SK-N-MC (cell line): Measurements from ENCODE around the gene RAG2.
"Not testable (repeated sequence)": the region's sequence is repeated elsewhere in the genome, so short reads cannot be mapped to it uniquely, and the experiment has no call there.

ENCODE experiments used
- DNase-seq: peaks from one replicate; pipeline ENCODE4 v3.0.0-alpha.2; 2011; ENCODE audit warnings: low read depth, low spot score
- H3K27ac ChIP-seq: fragments of 200-600 bp; sonication (generic); 2 replicates; pipeline ENCODE4 v1.5.1; 2016; ENCODE audit warnings: mixed run types
- H3K36me3 ChIP-seq: fragments of 200-600 bp; sonication (generic); 2 replicates; pipeline ENCODE4 v1.6.1; 2017; ENCODE audit warnings: antibody characterized with exemption, low read length, mixed read lengths; ENCODE audit not compliant: insufficient read depth
- H3K4me3 ChIP-seq: fragments of 200-600 bp; sonication (generic); 2 replicates; pipeline ENCODE4 v1.5.1; 2016
- H3K9ac ChIP-seq: fragments of 200-600 bp; sonication (generic); 2 replicates; pipeline ENCODE4 v1.8.0; 2017; ENCODE audit warnings: mixed run types, mixed read lengths; ENCODE audit not compliant: insufficient read length
- H3K9me3 ChIP-seq: fragments of 200-600 bp; sonication (generic); 2 replicates; pipeline ENCODE4 v1.6.1; 2017; ENCODE audit warnings: low read depth, mild to moderate bottlenecking, antibody characterized with exemption, low read length, moderate library complexity, mixed read lengths
- EZH2 ChIP-seq: fragments of 200-600 bp; sonication (generic); IDR thresholded peaks from one replicate; pipeline ENCODE4 v1.6.1; 2017; ENCODE audit warnings: antibody characterized with exemption
- FOXP2 ChIP-seq: optimal IDR thresholded peaks from 2 replicates; pipeline ENCODE3; 2011; ENCODE audit warnings: mild to moderate bottlenecking, moderate library complexity; ENCODE audit not compliant: insufficient read depth; ENCODE audit errors: extremely low read length, control extremely low read depth
- POLR2AphosphoS5 ChIP-seq: IDR thresholded peaks from 2 replicates; pipeline ENCODE4 v1.6.1; 2012; ENCODE audit warnings: mild to moderate bottlenecking, low read depth, low read length, borderline replicate concordance

RAG2 gene

GRCh38 chr11:36566407-36567053, 31.5 kb downstream of the RAG2 start:
- H3K4me3 ChIP-seq, result no peak overlapping the region
- TF ChIP-seq FOXP2 (no peak), EZH2 (no peak), POLR2AphosphoS5 (no peak)
- H3K36me3 ChIP-seq, result no peaks in the 10 kb centered on the region
- no peak for DNase-seq
- no peak overlapping the region for H3K9ac ChIP-seq
- no peak overlapping the region for H3K27ac ChIP-seq
- H3K9me3 ChIP-seq, result no peaks in the 10 kb centered on the region

GRCh38 chr11:36565031-36565610, 32.9 kb downstream of the RAG2 start:
- H3K4me3 ChIP-seq, result no peak overlapping the region; the same call in 1 of the 2 replicates
- TF ChIP-seq EZH2, result no peak
- TF ChIP-seq POLR2AphosphoS5, result no peak
- TF ChIP-seq FOXP2, result no peak
- DNase-seq, result no peak
- H3K27ac ChIP-seq, result no peak overlapping the region
- H3K9ac ChIP-seq, result no peak overlapping the region
- no peaks in the 10 kb centered on the region for H3K36me3 ChIP-seq
- H3K9me3 ChIP-seq, result no peaks in the 10 kb centered on the region

GRCh38 chr11:36564376-36565030, 33.5 kb downstream of the RAG2 start:
- peak overlapping the region; percentile 23; the same call in 1 of the 2 replicates for H3K4me3 ChIP-seq
- TF ChIP-seq POLR2AphosphoS5 (no peak), FOXP2 (no peak), EZH2 (no peak)
- no peaks in the 10 kb centered on the region for H3K9me3 ChIP-seq
- DNase-seq, result peak; percentile 57
- H3K27ac ChIP-seq, result no peak overlapping the region
- H3K36me3 ChIP-seq, result no peaks in the 10 kb centered on the region
- H3K9ac ChIP-seq, result no peak overlapping the region

GRCh38 chr11:36558571-36559413, 39.2 kb downstream of the RAG2 start:
- Histone ChIP-seq H3K9ac (no peak overlapping the region), H3K36me3 (no peaks in the 10 kb centered on the region), H3K9me3 (no peaks in the 10 kb centered on the region), H3K4me3 (no peak overlapping the region), H3K27ac (no peak overlapping the region)
- no peak for DNase-seq
- TF ChIP-seq EZH2, result no peak
- no peak for TF ChIP-seq POLR2AphosphoS5
- no peak for TF ChIP-seq FOXP2

GRCh38 chr11:36557991-36558390, 40.0 kb downstream of the RAG2 start:
- H3K36me3 ChIP-seq, result no peaks in the 10 kb centered on the region
- no peak overlapping the region for H3K4me3 ChIP-seq
- no peak for DNase-seq
- H3K9me3 ChIP-seq, result no peaks in the 10 kb centered on the region
- TF ChIP-seq EZH2, result no peak
- no peak for TF ChIP-seq FOXP2
- TF ChIP-seq POLR2AphosphoS5, result no peak
- no peak overlapping the region for H3K9ac ChIP-seq
- no peak overlapping the region for H3K27ac ChIP-seq

GRCh38 chr11:36557390-36557789, 40.6 kb downstream of the RAG2 start:
- H3K4me3 ChIP-seq, H3K9me3 ChIP-seq, H3K27ac ChIP-seq, H3K9ac ChIP-seq, H3K36me3 ChIP-seq, DNase-seq: not testable (repeated sequence)

- no peak overlapping the region for H3K9ac ChIP-seq
- H3K9me3 ChIP-seq, result no peaks in the 10 kb centered on the region
- no peak for DNase-seq
- no peak for TF ChIP-seq FOXP2
- TF ChIP-seq EZH2, result no peak
- TF ChIP-seq POLR2AphosphoS5, result no peak
- no peaks in the 10 kb centered on the region for H3K36me3 ChIP-seq
- no peak overlapping the region for H3K4me3 ChIP-seq
- H3K27ac ChIP-seq, result no peak overlapping the region
Observed at GRCh38 chr11:36550385-36551115, 47.5 kb downstream of the RAG2 start.
